Renal pelvis (tissue), 3 donors: Measurements from ENCODE around the gene LYRM2. TPM values are rescaled to one million over a fixed set of nuclear protein-coding genes. Genes with fewer than 3 reads are reported as not detected.

Experiments used
- polyA plus RNA-seq, 3 donors: library from polyadenylated mRNA; unstranded; fragments of 120-200 nt; gene quantifications; one replicate each; pipeline ENCODE4 v1.2.1, GENCODE V29; 2013; ENCODE audit not compliant: insufficient read length in 3 of 3

Gene LYRM2
- polyA plus RNA-seq, 3 donors: 32.5 to 45.6 (median 44.1) TPM

Other genes starting within 250 kb of the LYRM2 start
- 10 to 100 TPM; 25.9 to 32.4 (median 28.6) TPM for gene RRAGD, start 226.5 kb downstream of the LYRM2 start, polyA plus RNA-seq
- 10 to 100 TPM; 24.4 to 38.0 (median 35.9) TPM for gene ANKRD6, start 205.6 kb downstream of the LYRM2 start, polyA plus RNA-seq
- 10 to 100 TPM; 35.2 to 53.0 (median 45.0) TPM for gene MDN1, start 181.0 kb upstream of the LYRM2 start, polyA plus RNA-seq
- gene CASP8AP2, start 191.1 kb upstream of the LYRM2 start, polyA plus RNA-seq: 10 to 100 TPM; 21.0 to 24.8 (median 24.3) TPM